ENCODE data around the gene XPOT. TPM values are rescaled to one million over a fixed set of nuclear protein-coding genes. Genes with fewer than 3 reads are reported as not detected.
A peak's percentile ranks its signal among the peaks of the same experiment; 100 is the strongest.

The XPOT gene
- total and polyA plus RNA-seq, 4 donors = 16.7 to 44.8 (median 23.8) TPM

DNA sequence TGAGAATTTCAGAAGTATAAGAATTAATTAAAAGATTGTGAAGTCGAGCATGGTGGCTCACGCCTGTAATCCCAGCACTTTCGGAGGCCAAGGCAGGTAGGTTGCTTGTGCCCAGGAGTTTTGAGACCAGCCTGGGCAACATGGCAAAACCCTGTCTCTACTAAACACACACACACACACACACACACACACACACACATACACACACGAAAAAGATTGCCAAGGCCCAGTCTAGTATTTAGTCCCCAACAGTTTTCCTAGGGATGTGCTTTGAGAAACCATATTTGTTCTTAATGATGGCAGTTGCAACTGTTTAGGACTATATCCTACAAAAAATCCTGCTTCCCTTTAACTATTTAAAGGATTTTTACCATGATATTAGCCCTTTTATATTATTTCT lies 53.7 kb downstream of the XPOT start:
- H3K27ac ChIP-seq (ENCODE audit: low read depth in 1 of 2, low read length in 2 of 2) = peak overlapping the region in 1 of 2 donors; percentile 46
- no peaks in the 10 kb centered on the region for H3K27me3 ChIP-seq (ENCODE audit: control insufficient read depth in 4 of 4, insufficient read depth in 4 of 4, low read length in 3 of 4)
- no peak overlapping the region for H3K9ac ChIP-seq (ENCODE audit: low read depth in 1 of 2, low read length in 2 of 2)
- TF ChIP-seq HNF4A (conservative IDR thresholded peaks at IDR 0.05) (no peak), RXRA (IDR thresholded peaks at IDR 0.05) (no peak), GABPA (IDR thresholded peaks at IDR 0.05 in 1 of 2, conservative IDR thresholded peaks at IDR 0.05 in 1 of 2) (no peak), NR2F2 (IDR thresholded peaks at IDR 0.05) (no peak), YY1 (IDR thresholded peaks at IDR 0.05) (no peak), EGR1 (IDR thresholded peaks at IDR 0.05; ENCODE audit: low read depth in 2 of 2) (no peak), RAD21 (IDR thresholded peaks at IDR 0.05) (no peak), FOXA2 (IDR thresholded peaks at IDR 0.05) (no peak)
- no peaks in the 10 kb centered on the region for H3K9me3 ChIP-seq (ENCODE audit: control insufficient read depth in 4 of 4, low read length in 3 of 4)
- peaks cover 10 to 22% (median 17%) of the 10 kb centered on the region in 4 donors for H3K4me1 ChIP-seq (ENCODE audit: control insufficient read depth in 4 of 4, insufficient read depth in 4 of 4, low read length in 3 of 4)
- no peak for DNase-seq (ENCODE audit: low spot score)
- no peak overlapping the region for H3K4me3 ChIP-seq (ENCODE audit: low read depth in 1 of 3, low read length in 3 of 3)
- WGBS = 79% methylated on average over 4 of the region's 4 CpGs
- peaks cover 0 to 12% (median 2%) of the 10 kb centered on the region in 4 donors for H3K36me3 ChIP-seq (ENCODE audit: control insufficient read depth in 4 of 4, insufficient read depth in 3 of 4, low read depth in 1 of 4, low read length in 3 of 4)

DNA sequence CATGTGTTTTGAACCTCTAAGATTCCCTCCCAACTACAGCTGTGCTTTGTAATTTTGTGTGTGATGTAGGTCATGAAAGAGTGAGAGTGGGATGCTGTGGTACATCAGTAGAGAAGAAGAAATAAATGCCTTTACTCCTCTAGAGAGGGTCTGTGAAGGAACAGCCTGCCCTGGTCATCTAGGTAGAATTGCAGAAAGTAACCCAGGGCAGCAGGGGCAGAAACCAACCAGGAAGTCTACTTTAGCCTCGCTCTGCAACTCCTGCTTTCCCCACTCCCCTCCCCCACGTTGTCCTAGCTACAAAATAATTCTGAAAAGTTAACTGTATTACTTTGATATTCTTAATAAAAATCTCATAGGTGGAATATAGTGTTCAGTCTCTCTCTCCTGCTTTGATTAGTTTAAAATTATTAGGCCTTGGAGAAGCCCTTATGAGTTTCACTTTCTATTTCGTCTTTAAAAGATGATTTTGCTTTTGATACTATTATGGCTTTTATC lies 55.3 kb downstream of the XPOT start:
- Histone ChIP-seq H3K27me3 (ENCODE audit: control insufficient read depth in 4 of 4, insufficient read depth in 4 of 4, low read length in 3 of 4) (no peaks in the 10 kb centered on the region), H3K4me1 (ENCODE audit: control insufficient read depth in 4 of 4, insufficient read depth in 4 of 4, low read length in 3 of 4) (peaks cover 10 to 21% (median 14%) of the 10 kb centered on the region in 4 donors), H3K9ac (ENCODE audit: low read depth in 1 of 2, low read length in 2 of 2) (peak overlapping the region; percentile 56 to 78), H3K36me3 (ENCODE audit: control insufficient read depth in 4 of 4, insufficient read depth in 3 of 4, low read depth in 1 of 4, low read length in 3 of 4) (peaks cover 1 to 14% (median 3%) of the 10 kb centered on the region in 4 donors), H3K27ac (ENCODE audit: low read depth in 1 of 2, low read length in 2 of 2) (peak overlapping the region; percentile 83 to 85), H3K4me3 (ENCODE audit: low read depth in 1 of 3, low read length in 3 of 3) (peak overlapping the region; percentile 30 to 63 (median 43)), H3K9me3 (ENCODE audit: control insufficient read depth in 4 of 4, low read length in 3 of 4) (no peaks in the 10 kb centered on the region)
- TF ChIP-seq YY1 (IDR thresholded peaks at IDR 0.05) = no peak
- TF ChIP-seq HNF4A (conservative IDR thresholded peaks at IDR 0.05) = peak in 1 of 2 donors; percentile 16
- peak; percentile 38 for DNase-seq (ENCODE audit: low spot score)
- 4% methylated on average over 3 of the region's 3 CpGs for WGBS

DNA sequence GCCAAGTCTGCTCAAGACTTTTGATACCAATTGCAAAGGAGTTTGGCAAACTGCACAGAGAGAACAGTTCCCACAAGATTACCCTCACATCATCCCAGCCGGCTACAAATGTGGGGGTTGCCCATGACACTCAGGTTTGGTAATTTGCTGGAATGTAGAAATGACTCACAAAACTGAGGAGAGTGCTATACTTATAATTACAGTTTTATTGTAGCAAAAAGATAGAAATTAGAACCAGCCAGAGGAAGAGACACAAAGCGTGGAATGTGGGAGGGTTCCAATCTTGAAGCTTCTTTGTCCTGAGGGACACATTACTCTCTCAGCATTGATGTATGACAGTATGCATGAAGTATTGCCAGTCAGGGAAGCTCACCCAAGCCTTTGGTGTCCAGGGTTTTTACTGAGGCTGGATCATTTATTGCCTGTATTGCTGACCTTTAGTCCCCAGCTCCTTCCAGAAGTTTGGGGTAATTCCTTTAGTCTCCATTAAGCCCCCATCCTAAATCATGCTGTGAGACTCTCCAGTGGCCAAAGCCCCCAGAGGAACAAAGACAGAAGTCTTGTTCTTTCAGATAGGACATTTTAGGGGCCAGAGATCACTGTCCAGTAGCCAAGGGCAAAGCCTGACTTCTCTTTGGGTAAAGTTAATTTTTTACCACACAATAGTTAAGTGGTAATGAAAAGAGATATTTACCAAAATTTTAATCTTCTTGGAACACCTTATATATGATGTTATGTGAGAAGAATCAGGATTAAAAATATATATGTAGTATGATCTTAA lies 57.6 kb downstream of the XPOT start:
- peaks cover 3 to 19% (median 9%) of the 10 kb centered on the region in 4 donors for H3K36me3 ChIP-seq (ENCODE audit: control insufficient read depth in 4 of 4, insufficient read depth in 3 of 4, low read depth in 1 of 4, low read length in 3 of 4)
- WGBS = 73% methylated on average over 2 of the region's 2 CpGs
- no peaks in the 10 kb centered on the region for H3K9me3 ChIP-seq (ENCODE audit: control insufficient read depth in 4 of 4, low read length in 3 of 4)
- H3K4me3 ChIP-seq (ENCODE audit: low read depth in 1 of 3, low read length in 3 of 3) = no peak overlapping the region
- no peak overlapping the region for H3K9ac ChIP-seq (ENCODE audit: low read depth in 1 of 2, low read length in 2 of 2)
- H3K27ac ChIP-seq (ENCODE audit: low read depth in 1 of 2, low read length in 2 of 2) = peak overlapping the region in 1 of 2 donors; percentile 48
- no peaks in the 10 kb centered on the region for H3K27me3 ChIP-seq (ENCODE audit: control insufficient read depth in 4 of 4, insufficient read depth in 4 of 4, low read length in 3 of 4)
- TF ChIP-seq FOXA2 (IDR thresholded peaks at IDR 0.05) (no peak), HNF4A (conservative IDR thresholded peaks at IDR 0.05) (peak; percentile 21 to 26)
- peaks cover 10 to 21% (median 14%) of the 10 kb centered on the region in 4 donors for H3K4me1 ChIP-seq (ENCODE audit: control insufficient read depth in 4 of 4, insufficient read depth in 4 of 4, low read length in 3 of 4)
- DNase-seq (ENCODE audit: low spot score) = no peak

DNA sequence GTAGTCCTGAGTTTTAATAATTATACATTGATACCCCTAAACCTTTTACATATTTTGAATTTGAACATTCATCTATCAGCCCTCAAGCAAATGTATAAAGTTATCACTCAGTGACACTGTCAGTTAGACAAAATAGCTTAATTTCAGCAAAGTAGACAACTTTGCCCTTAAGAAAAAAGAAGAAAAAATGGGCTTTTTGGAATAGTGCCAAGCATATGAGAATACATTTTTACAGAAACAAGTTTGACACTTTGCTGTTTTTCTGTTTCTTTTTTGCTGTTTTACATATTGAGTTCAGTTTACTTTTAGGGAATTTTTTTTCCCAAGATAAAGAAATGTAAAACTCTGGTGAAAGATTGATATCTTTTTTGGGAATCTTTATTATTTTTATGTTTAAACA lies 62.0 kb downstream of the XPOT start:
- DNase-seq (ENCODE audit: low spot score) = no peak
- Histone ChIP-seq H3K27ac (ENCODE audit: low read depth in 1 of 2, low read length in 2 of 2) (no peak overlapping the region), H3K27me3 (ENCODE audit: control insufficient read depth in 4 of 4, insufficient read depth in 4 of 4, low read length in 3 of 4) (no peaks in the 10 kb centered on the region), H3K9me3 (ENCODE audit: control insufficient read depth in 4 of 4, low read length in 3 of 4) (no peaks in the 10 kb centered on the region), H3K9ac (ENCODE audit: low read depth in 1 of 2, low read length in 2 of 2) (no peak overlapping the region), H3K4me3 (ENCODE audit: low read depth in 1 of 3, low read length in 3 of 3) (no peak overlapping the region), H3K4me1 (ENCODE audit: control insufficient read depth in 4 of 4, insufficient read depth in 4 of 4, low read length in 3 of 4) (peaks cover 0 to 11% (median 8%) of the 10 kb centered on the region in 4 donors), H3K36me3 (ENCODE audit: control insufficient read depth in 4 of 4, insufficient read depth in 3 of 4, low read depth in 1 of 4, low read length in 3 of 4) (peaks cover 7 to 40% (median 26%) of the 10 kb centered on the region in 4 donors)
- TF ChIP-seq, protein P1, sequence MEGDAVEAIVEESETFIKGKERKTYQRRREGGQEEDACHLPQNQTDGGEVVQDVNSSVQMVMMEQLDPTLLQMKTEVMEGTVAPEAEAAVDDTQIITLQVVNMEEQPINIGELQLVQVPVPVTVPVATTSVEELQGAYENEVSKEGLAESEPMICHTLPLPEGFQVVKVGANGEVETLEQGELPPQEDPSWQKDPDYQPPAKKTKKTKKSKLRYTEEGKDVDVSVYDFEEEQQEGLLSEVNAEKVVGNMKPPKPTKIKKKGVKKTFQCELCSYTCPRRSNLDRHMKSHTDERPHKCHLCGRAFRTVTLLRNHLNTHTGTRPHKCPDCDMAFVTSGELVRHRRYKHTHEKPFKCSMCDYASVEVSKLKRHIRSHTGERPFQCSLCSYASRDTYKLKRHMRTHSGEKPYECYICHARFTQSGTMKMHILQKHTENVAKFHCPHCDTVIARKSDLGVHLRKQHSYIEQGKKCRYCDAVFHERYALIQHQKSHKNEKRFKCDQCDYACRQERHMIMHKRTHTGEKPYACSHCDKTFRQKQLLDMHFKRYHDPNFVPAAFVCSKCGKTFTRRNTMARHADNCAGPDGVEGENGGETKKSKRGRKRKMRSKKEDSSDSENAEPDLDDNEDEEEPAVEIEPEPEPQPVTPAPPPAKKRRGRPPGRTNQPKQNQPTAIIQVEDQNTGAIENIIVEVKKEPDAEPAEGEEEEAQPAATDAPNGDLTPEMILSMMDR (IDR thresholded peaks at IDR 0.05; ENCODE audit: low read depth, low read length, missing input control) = no peak
- TF ChIP-seq RXRA (IDR thresholded peaks at IDR 0.05) (no peak), RAD21 (IDR thresholded peaks at IDR 0.05) (no peak), HNF4A (conservative IDR thresholded peaks at IDR 0.05) (no peak), YY1 (IDR thresholded peaks at IDR 0.05) (no peak), FOXA2 (IDR thresholded peaks at IDR 0.05) (no peak), HNF4G (IDR thresholded peaks at IDR 0.05) (no peak), EGR1 (IDR thresholded peaks at IDR 0.05; ENCODE audit: low read depth in 2 of 2) (no peak), SP1 (IDR thresholded peaks at IDR 0.05) (no peak), JUND (IDR thresholded peaks at IDR 0.05) (no peak), NR2F2 (IDR thresholded peaks at IDR 0.05) (no peak), TAF1 (conservative IDR thresholded peaks at IDR 0.05) (no peak), GABPA (IDR thresholded peaks at IDR 0.05 in 1 of 2, conservative IDR thresholded peaks at IDR 0.05 in 1 of 2) (no peak)
- TF ChIP-seq, protein P2, sequence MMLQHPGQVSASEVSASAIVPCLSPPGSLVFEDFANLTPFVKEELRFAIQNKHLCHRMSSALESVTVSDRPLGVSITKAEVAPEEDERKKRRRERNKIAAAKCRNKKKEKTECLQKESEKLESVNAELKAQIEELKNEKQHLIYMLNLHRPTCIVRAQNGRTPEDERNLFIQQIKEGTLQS (IDR thresholded peaks at IDR 0.05) = no peak
- TF ChIP-seq, protein P3, sequence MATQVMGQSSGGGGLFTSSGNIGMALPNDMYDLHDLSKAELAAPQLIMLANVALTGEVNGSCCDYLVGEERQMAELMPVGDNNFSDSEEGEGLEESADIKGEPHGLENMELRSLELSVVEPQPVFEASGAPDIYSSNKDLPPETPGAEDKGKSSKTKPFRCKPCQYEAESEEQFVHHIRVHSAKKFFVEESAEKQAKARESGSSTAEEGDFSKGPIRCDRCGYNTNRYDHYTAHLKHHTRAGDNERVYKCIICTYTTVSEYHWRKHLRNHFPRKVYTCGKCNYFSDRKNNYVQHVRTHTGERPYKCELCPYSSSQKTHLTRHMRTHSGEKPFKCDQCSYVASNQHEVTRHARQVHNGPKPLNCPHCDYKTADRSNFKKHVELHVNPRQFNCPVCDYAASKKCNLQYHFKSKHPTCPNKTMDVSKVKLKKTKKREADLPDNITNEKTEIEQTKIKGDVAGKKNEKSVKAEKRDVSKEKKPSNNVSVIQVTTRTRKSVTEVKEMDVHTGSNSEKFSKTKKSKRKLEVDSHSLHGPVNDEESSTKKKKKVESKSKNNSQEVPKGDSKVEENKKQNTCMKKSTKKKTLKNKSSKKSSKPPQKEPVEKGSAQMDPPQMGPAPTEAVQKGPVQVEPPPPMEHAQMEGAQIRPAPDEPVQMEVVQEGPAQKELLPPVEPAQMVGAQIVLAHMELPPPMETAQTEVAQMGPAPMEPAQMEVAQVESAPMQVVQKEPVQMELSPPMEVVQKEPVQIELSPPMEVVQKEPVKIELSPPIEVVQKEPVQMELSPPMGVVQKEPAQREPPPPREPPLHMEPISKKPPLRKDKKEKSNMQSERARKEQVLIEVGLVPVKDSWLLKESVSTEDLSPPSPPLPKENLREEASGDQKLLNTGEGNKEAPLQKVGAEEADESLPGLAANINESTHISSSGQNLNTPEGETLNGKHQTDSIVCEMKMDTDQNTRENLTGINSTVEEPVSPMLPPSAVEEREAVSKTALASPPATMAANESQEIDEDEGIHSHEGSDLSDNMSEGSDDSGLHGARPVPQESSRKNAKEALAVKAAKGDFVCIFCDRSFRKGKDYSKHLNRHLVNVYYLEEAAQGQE (IDR thresholded peaks at IDR 0.05) = no peak
- TF ChIP-seq, protein P4, sequence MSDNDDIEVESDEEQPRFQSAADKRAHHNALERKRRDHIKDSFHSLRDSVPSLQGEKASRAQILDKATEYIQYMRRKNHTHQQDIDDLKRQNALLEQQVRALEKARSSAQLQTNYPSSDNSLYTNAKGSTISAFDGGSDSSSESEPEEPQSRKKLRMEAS (IDR thresholded peaks at IDR 0.05) = no peak

Measured in liver (tissue), 9 donors.